ENCODE measurements around the gene PPP1R8.
"Not testable (repeated sequence)": the region's sequence is repeated elsewhere in the genome, so short reads cannot be mapped to it uniquely, and the experiment has no call there.

The PPP1R8 gene

DNA sequence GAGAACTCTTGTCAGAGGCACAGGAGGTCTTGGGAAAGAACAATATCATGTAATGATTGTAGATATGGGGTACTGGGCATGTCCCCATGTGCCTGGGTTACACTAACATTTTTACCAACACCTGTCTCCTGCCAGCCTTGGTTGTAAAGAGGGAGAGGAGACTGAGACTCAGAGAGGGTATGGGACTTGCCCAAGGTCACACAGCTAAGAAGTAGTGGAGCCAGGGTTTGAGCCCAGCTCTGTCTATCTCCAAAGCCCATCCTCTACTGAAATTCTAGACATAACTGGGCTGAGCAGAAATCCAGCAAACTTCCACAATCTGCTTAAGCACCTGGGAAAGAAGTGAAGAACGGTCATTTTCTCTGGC, 39.1 kb downstream of the PPP1R8 start:
- H3K9ac ChIP-seq (ENCODE audit: low read length), result peak overlapping the region; percentile 24; the same call in 1 of the 2 replicates
- H3K79me2 ChIP-seq (ENCODE audit: insufficient read depth, low read length), result no peaks in the 10 kb centered on the region
- no peaks in the 10 kb centered on the region for H3K9me2 ChIP-seq (ENCODE audit: low read depth, low read length)
- TF ChIP-seq EZH2 (IDR thresholded peaks at IDR 0.05; ENCODE audit: borderline replicate concordance, low read length), result no peak
- TF ChIP-seq CTCF (IDR thresholded peaks at IDR 0.05; ENCODE audit: low read length), result no peak
- no peaks in the 10 kb centered on the region for H4K20me1 ChIP-seq (ENCODE audit: insufficient read depth, low read length)
- no peaks in the 10 kb centered on the region for H3K36me3 ChIP-seq (ENCODE audit: insufficient read depth, low read length)
- peak overlapping the region; percentile 61; the same call in 1 of the 2 replicates for H3K4me2 ChIP-seq (ENCODE audit: low read length)
- H3K4me1 ChIP-seq (ENCODE audit: insufficient read depth, low read length, severe bottlenecking), result peaks cover 52% of the 10 kb centered on the region
- H3K9me3 ChIP-seq (ENCODE audit: low read length), result no peaks in the 10 kb centered on the region
- peak overlapping the region; percentile 40 for H3K4me3 ChIP-seq (ENCODE audit: low read depth, low read length, poor library complexity, severe bottlenecking)
- H3F3A ChIP-seq (ENCODE audit: insufficient read depth, low read length), result no peaks in the 10 kb centered on the region
- no peak overlapping the region for H2AFZ ChIP-seq (ENCODE audit: low read length)
- peak overlapping the region; percentile 70 for H3K27ac ChIP-seq (ENCODE audit: low read depth, low read length, poor library complexity, severe bottlenecking)
- H3K27me3 ChIP-seq (ENCODE audit: insufficient read depth, low read length), result no peaks in the 10 kb centered on the region

DNA sequence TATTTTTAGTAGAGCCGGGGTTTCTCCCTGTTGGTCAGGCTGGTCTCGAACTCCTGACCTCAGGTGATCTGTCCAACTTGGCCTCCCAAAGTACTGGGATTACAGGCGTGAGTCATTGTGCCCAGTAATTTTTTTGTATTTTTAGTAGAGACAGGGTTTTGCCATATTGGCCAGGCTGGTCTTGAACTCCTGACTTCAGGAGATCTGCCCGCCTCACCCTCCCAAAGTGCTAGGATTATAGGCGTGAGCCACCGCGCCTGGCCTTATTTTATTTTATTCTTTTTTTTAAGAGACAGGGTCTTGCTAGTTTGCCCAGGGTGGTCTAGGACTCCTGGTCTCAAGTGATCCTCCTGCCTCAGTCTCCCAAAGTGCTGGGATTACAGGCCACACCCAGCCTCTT, 40.5 kb downstream of the PPP1R8 start:
- H3K36me3 ChIP-seq (ENCODE audit: insufficient read depth, low read length); H3K27ac ChIP-seq (ENCODE audit: low read depth, low read length, poor library complexity, severe bottlenecking); H3K9me2 ChIP-seq (ENCODE audit: low read depth, low read length); H3K4me2 ChIP-seq (ENCODE audit: low read length); H4K20me1 ChIP-seq (ENCODE audit: insufficient read depth, low read length); H3K79me2 ChIP-seq (ENCODE audit: insufficient read depth, low read length); H3K9me3 ChIP-seq (ENCODE audit: low read length); H2AFZ ChIP-seq (ENCODE audit: low read length); H3K4me3 ChIP-seq (ENCODE audit: low read depth, low read length, poor library complexity, severe bottlenecking); H3K9ac ChIP-seq (ENCODE audit: low read length); H3K27me3 ChIP-seq (ENCODE audit: insufficient read depth, low read length); H3F3A ChIP-seq (ENCODE audit: insufficient read depth, low read length): not testable (repeated sequence)
- peaks cover 64% of the 10 kb centered on the region for H3K4me1 ChIP-seq (ENCODE audit: insufficient read depth, low read length, severe bottlenecking)

- peak within 1 kb of the TSS; percentile 63; the same call in 1 of the 2 replicates for H3K9ac ChIP-seq (ENCODE audit: low read length)
Observed at GRCh38 chr1:27872059-27872801, 41.6 kb downstream of the PPP1R8 start, which contains the start of gene THEMIS2. TSS of gene THEMIS2 (plus strand) at chr1:27872544. CDS start at chr1:27872572, 28 bp downstream.

More at GRCh38 chr1:27872059-27872801, 41.6 kb downstream of the PPP1R8 start, which contains the start of gene THEMIS2:
- H2AFZ ChIP-seq (ENCODE audit: low read length), result no peak within 1 kb of the TSS
- H4K20me1 ChIP-seq (ENCODE audit: insufficient read depth, low read length), result no peaks in the 10 kb centered on the region
- H3K9me3 ChIP-seq (ENCODE audit: low read length), result no peaks in the 10 kb centered on the region
- H3K79me2 ChIP-seq (ENCODE audit: insufficient read depth, low read length), result no peaks in the 10 kb centered on the region
- TF ChIP-seq CTCF (IDR thresholded peaks at IDR 0.05; ENCODE audit: low read length) (no peak), EZH2 (IDR thresholded peaks at IDR 0.05; ENCODE audit: borderline replicate concordance, low read length) (no peak)
- H3K9me2 ChIP-seq (ENCODE audit: low read depth, low read length), result no peaks in the 10 kb centered on the region
- H3K4me3 ChIP-seq (ENCODE audit: low read depth, low read length, poor library complexity, severe bottlenecking), result peak within 1 kb of the TSS; percentile 70
- H3K4me1 ChIP-seq (ENCODE audit: insufficient read depth, low read length, severe bottlenecking), result peaks cover 69% of the 10 kb centered on the region
- H3K27ac ChIP-seq (ENCODE audit: low read depth, low read length, poor library complexity, severe bottlenecking), result peak within 1 kb of the TSS; percentile 91
- no peaks in the 10 kb centered on the region for H3F3A ChIP-seq (ENCODE audit: insufficient read depth, low read length)
- H3K27me3 ChIP-seq (ENCODE audit: insufficient read depth, low read length), result no peaks in the 10 kb centered on the region
- H3K4me2 ChIP-seq (ENCODE audit: low read length), result peak within 1 kb of the TSS; percentile 77
- H3K36me3 ChIP-seq (ENCODE audit: insufficient read depth, low read length), result peaks cover 10% of the 10 kb centered on the region; the same call in 1 of the 2 replicates
